NCI-H526 (cell line): ENCODE data around the gene MED13L.
"Not testable (repeated sequence)": the region's sequence is repeated elsewhere in the genome, so short reads cannot be mapped to it uniquely, and the experiment has no call there.

ENCODE experiments used
- DNase-seq, 2 experiments: peaks; one replicate each; lab custom pipeline; 2025; lab: John Stamatoyannopoulos, UW

The MED13L gene

GRCh38 chr12:116246490-116247179 lies 30.9 kb downstream of the MED13L start:
- DNase-seq, result no peak

- no peak for DNase-seq
These were observed 32.3 kb downstream of the MED13L start for GRCh38 chr12:116245189-116245588.

GRCh38 chr12:116244474-116245090 lies 32.9 kb downstream of the MED13L start:
- DNase-seq, result no peak

- DNase-seq, result no peak
These were observed 33.5 kb downstream of the MED13L start for GRCh38 chr12:116244001-116244400.

GRCh38 chr12:116242740-116243139 lies 34.8 kb downstream of the MED13L start:
- no peak for DNase-seq

- no peak for DNase-seq
These were observed 36.2 kb downstream of the MED13L start for GRCh38 chr12:116241157-116241759.

- not testable (repeated sequence) for DNase-seq
These were observed 38.8 kb downstream of the MED13L start for GRCh38 chr12:116238570-116239119.

- no peak for DNase-seq
These were observed 39.3 kb downstream of the MED13L start for GRCh38 chr12:116238149-116238548.

GRCh38 chr12:116236976-116237375 lies 40.5 kb downstream of the MED13L start:
- DNase-seq, result no peak

- peak; percentile 34 to 54 for DNase-seq
These were observed 41.3 kb downstream of the MED13L start for GRCh38 chr12:116236148-116236731.

- DNase-seq, result not testable (repeated sequence)
These were observed 43.3 kb downstream of the MED13L start for GRCh38 chr12:116234148-116234547.

- DNase-seq, result no peak
These were observed 43.8 kb downstream of the MED13L start for GRCh38 chr12:116233669-116234068.

GRCh38 chr12:116227811-116228210 lies 49.7 kb downstream of the MED13L start:
- DNase-seq, result no peak

GRCh38 chr12:116226026-116226425 lies 51.5 kb downstream of the MED13L start:
- DNase-seq, result no peak

GRCh38 chr12:116222358-116222757 lies 55.1 kb downstream of the MED13L start:
- DNase-seq, result no peak

GRCh38 chr12:116220756-116221155 lies 56.7 kb downstream of the MED13L start:
- no peak for DNase-seq

- DNase-seq, result no peak
These were observed 60.3 kb downstream of the MED13L start for GRCh38 chr12:116217045-116217735.

- DNase-seq, result no peak
These were observed 61.3 kb downstream of the MED13L start for GRCh38 chr12:116216022-116216756.

GRCh38 chr12:116215023-116215422 lies 62.5 kb downstream of the MED13L start:
- DNase-seq, result no peak

- no peak for DNase-seq
These were observed 63.5 kb downstream of the MED13L start for GRCh38 chr12:116213885-116214527.

- no peak for DNase-seq
These were observed 64.5 kb downstream of the MED13L start for GRCh38 chr12:116213014-116213413.
